ENCODE measurements around the gene DLX4.

DNA sequence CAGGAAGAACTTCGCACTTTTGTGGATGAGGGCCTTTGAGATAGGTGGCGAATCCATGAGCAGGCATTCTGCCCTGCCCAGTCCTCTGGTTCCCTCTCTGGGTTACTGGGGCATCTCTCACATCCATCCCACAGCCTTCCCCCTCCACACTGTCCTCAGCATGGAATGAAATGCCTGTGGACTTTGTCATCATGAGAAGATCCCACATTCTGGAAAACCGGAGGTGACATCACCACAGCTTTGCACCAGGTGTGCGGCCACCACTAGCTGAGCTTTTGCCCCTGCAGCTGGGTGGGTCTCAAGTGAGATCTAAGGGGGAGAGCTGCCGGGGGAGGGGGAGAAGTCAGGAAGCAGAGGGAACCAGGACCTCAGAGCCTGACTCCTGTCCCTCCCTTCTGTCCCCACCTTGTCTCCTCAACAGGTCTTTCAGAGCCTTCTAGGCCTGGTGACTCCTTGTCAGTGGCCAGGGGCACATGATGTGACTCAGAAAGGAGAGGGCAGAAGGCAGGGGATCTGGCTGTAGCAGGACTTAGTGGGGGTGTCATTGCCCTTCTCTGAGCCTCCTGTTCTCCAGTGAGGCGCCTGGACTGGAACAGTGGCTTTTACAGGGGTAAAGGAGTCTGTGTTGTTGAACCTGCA is 40.0 kb upstream of the DLX4 start:
- TF ChIP-seq POLR2AphosphoS5 (IDR thresholded peaks at IDR 0.05; ENCODE audit: low read depth, low read length) (no peak), TAF1 (IDR thresholded peaks at IDR 0.05; ENCODE audit: borderline replicate concordance, low read depth, low read length) (no peak)
